HCT116 (cell line): Measurements from ENCODE around the gene ARL15. TPM values are rescaled to one million over a fixed set of nuclear protein-coding genes. Genes with fewer than 3 reads are reported as not detected.

Source experiments
- ATAC-seq: fragments of 200-7000 bp; cut with Tn5 transposase; 2 replicates; pipeline ENCODE4 v1.9.1; 2020; ENCODE audit warnings: mild to moderate bottlenecking, moderate library complexity
- BruUV-seq: library from RNA; stranded (reverse); fragments of 400-500 nt; replicated peaks from 2 replicates; lab custom pipeline; 2021; lab: Mats Ljungman, UMichigan
- CTCF ChIA-PET: fragments of 300-600 bp; sonication (Branson Sonifier 250); formaldehyde crosslinking; loops from one replicate; lab custom pipeline; 2021; ENCODE audit warnings: antibody characterized with exemption; lab: Charles Lee
- POLR2A ChIA-PET: fragments of 300-600, 350-600 bp; sonication (Branson Sonifier 250); formaldehyde crosslinking; loops from one replicate; lab custom pipeline; 2021; ENCODE audit warnings: antibody characterized with exemption; lab: Charles Lee
- RAD21 ChIA-PET, 2 experiments: fragments of 300-600 bp; sonication (Branson Sonifier 250); formaldehyde crosslinking; loops; one replicate each; lab custom pipeline; 2023; ENCODE audit warnings: low total read pairs in 2 of 2; ENCODE audit not compliant: uncharacterized antibody in 2 of 2, unreplicated experiment in 2 of 2, low non-redundant PET in 1 of 2; lab: Charles Lee
- DNase-seq: peaks from one replicate; pipeline ENCODE4 v3.0.0-alpha.2; 2010; ENCODE audit warnings: low read depth, low spot score
- H2AFZ ChIP-seq: fragments of 200-600 bp; shearing (Covaris generic), sonication (generic); 2 replicates; pipeline ENCODE4 v1.6.1; 2017; ENCODE audit warnings: low read depth, mixed run types, mixed read lengths, antibody characterized with exemption, low read length; ENCODE audit not compliant: poor library complexity, severe bottlenecking
- H3K27ac ChIP-seq: 2 replicates; pipeline ENCODE4 v1.5.1; 2012; ENCODE audit warnings: low read depth, low read length
- H3K27me3 ChIP-seq: fragments of 200-600 bp; sonication (generic); 2 replicates; pipeline ENCODE4 v1.6.1; 2016; ENCODE audit warnings: mixed run types, low read length, mixed read lengths; ENCODE audit not compliant: insufficient read depth
- H3K36me3 ChIP-seq, 2 experiments: fragments of 200-500 bp in 1 of 2; fragments of 200-600 bp in 1 of 2; sonication (Bioruptor generic) in 1 of 2; sonication (generic) in 1 of 2; 2 replicates each; pipeline versions ENCODE4 v1.5.1 to v1.6.1; 2014 to 2016; ENCODE audit warnings: low read length in 2 of 2, inconsistent platforms in 1 of 2, mixed read lengths in 1 of 2, mixed run types in 1 of 2; ENCODE audit not compliant: insufficient read depth in 2 of 2, control insufficient read depth in 1 of 2
- H3K4me1 ChIP-seq, 2 experiments: fragments of 200-600 bp in 1 of 2; sonication (generic) in 1 of 2; 2 replicates each; pipeline versions ENCODE4 v1.5.1 to v1.6.1; 2012 to 2017; ENCODE audit warnings: low read length in 2 of 2, inconsistent platforms in 1 of 2, mild to moderate bottlenecking in 1 of 2, mixed read lengths in 1 of 2, mixed run types in 1 of 2, moderate library complexity in 1 of 2; ENCODE audit not compliant: insufficient read depth in 2 of 2, control insufficient read depth in 1 of 2
- H3K4me2 ChIP-seq: fragments of 200-600 bp; sonication (generic); 2 replicates; pipeline ENCODE4 v1.6.1; 2017; ENCODE audit warnings: mixed run types, low read length, mixed read lengths
- H3K4me3 ChIP-seq, 2 experiments: fragments of 200-600 bp in 1 of 2; sonication (generic) in 1 of 2; replicated peaks in 1 of 2; 2 replicates each; pipeline ENCODE4 v1.5.1; 2011 to 2016; ENCODE audit warnings: low read length in 2 of 2, control low read depth in 1 of 2, low read depth in 1 of 2, mild to moderate bottlenecking in 1 of 2, mixed read lengths in 1 of 2, mixed run types in 1 of 2
- H3K79me2 ChIP-seq: fragments of 200-600 bp; sonication (generic); 2 replicates; pipeline ENCODE4 v1.6.1; 2017; ENCODE audit warnings: mild to moderate bottlenecking, mixed run types, low read length, moderate library complexity, mixed read lengths; ENCODE audit not compliant: insufficient read depth
- H3K9ac ChIP-seq: fragments of 200-600 bp; sonication (generic); 2 replicates; pipeline ENCODE4 v1.6.1; 2016; ENCODE audit warnings: low read length, mixed read lengths
- H3K9me2 ChIP-seq: fragments of 200-600 bp; sonication (generic), shearing (Covaris generic); 2 replicates; pipeline ENCODE4 v1.6.1; 2017; ENCODE audit warnings: mixed run types, mild to moderate bottlenecking, moderate library complexity; ENCODE audit not compliant: insufficient read depth
- H3K9me3 ChIP-seq, 2 experiments: fragments of 200-500 bp in 1 of 2; fragments of 200-600 bp in 1 of 2; sonication (Bioruptor generic) in 1 of 2; sonication (generic) in 1 of 2; 2 replicates each; pipeline ENCODE4 v1.6.1; 2014 to 2017; ENCODE audit warnings: low read length in 2 of 2, mixed read lengths in 2 of 2, inconsistent platforms in 1 of 2, low read depth in 1 of 2, mild to moderate bottlenecking in 1 of 2, mixed run types in 1 of 2, moderate library complexity in 1 of 2; ENCODE audit not compliant: control insufficient read depth in 1 of 2, insufficient read depth in 1 of 2
- H4K20me1 ChIP-seq: fragments of 200-600 bp; sonication (generic), shearing (Covaris generic); 2 replicates; pipeline ENCODE4 v1.6.1; 2017; ENCODE audit warnings: mixed run types, mild to moderate bottlenecking, moderate library complexity; ENCODE audit not compliant: insufficient read depth
- ATF3 ChIP-seq: IDR thresholded peaks from 2 replicates; pipeline ENCODE4 v1.6.1; 2012
- CBX3 ChIP-seq: IDR thresholded peaks from 2 replicates; pipeline ENCODE4 v1.6.1; 2012; ENCODE audit warnings: low read depth
- EZH2 ChIP-seq: fragments of 200-600 bp; sonication (generic); IDR thresholded peaks from 2 replicates; pipeline ENCODE4 v1.6.1; 2017; ENCODE audit warnings: antibody characterized with exemption, mixed run types
- EZH2phosphoT487 ChIP-seq: fragments of 200-600 bp; IDR thresholded peaks from 2 replicates; pipeline ENCODE4 v1.6.1; 2018; ENCODE audit warnings: antibody characterized with exemption, borderline replicate concordance
- FOSL1 ChIP-seq: IDR thresholded peaks from 2 replicates; pipeline ENCODE4 v1.6.1; 2012; ENCODE audit warnings: low read depth
- JUND ChIP-seq: IDR thresholded peaks from 2 replicates; pipeline ENCODE4 v1.6.1; 2012
- POLR2A ChIP-seq: IDR thresholded peaks from 2 replicates; pipeline ENCODE4 v1.7.0; 2011; ENCODE audit warnings: borderline replicate concordance; ENCODE audit not compliant: insufficient read depth, insufficient read length; ENCODE audit errors: extremely low read depth
- POLR2AphosphoS5 ChIP-seq: IDR thresholded peaks from 2 replicates; pipeline ENCODE4 v1.6.1; 2011; ENCODE audit warnings: mild to moderate bottlenecking, low read depth, low read length, moderate library complexity
- RAD21 ChIP-seq: IDR thresholded peaks from 2 replicates; pipeline ENCODE4 v1.6.1; 2012; ENCODE audit warnings: low read depth, mild to moderate bottlenecking
- REST ChIP-seq: IDR thresholded peaks from 2 replicates; pipeline ENCODE4 v1.6.1; 2012; ENCODE audit warnings: low read depth
- SIN3A ChIP-seq: IDR thresholded peaks from 2 replicates; pipeline ENCODE4 v1.6.1; 2012; ENCODE audit warnings: low read depth
- SP1 ChIP-seq: IDR thresholded peaks from 2 replicates; pipeline ENCODE4 v1.6.1; 2012; ENCODE audit warnings: low read depth
- SRF ChIP-seq: IDR thresholded peaks from 2 replicates; pipeline ENCODE4 v1.6.1; 2012; ENCODE audit warnings: low read depth
- YY1 ChIP-seq: IDR thresholded peaks from 2 replicates; pipeline ENCODE4 v1.6.1; 2011; ENCODE audit warnings: low read length, low read depth, moderate library complexity, mild to moderate bottlenecking; ENCODE audit not compliant: insufficient replicate concordance; ENCODE audit errors: extremely low read depth
- ZFX ChIP-seq: fragments of 450-650 bp; IDR thresholded peaks from 2 replicates; pipeline ENCODE4 v1.6.1; 2017
- intact Hi-C: fragments of 100-400 bp; cut with micrococcal nuclease; formaldehyde crosslinking; loops from 2 replicates; pipeline ENCODE4 v1.10.0; 2022
- total RNA-seq: library from RNA; stranded (reverse); gene quantifications from one replicate; pipeline ENCODE4 v1.2.1, GENCODE V29; 2021; ENCODE audit not compliant: unreplicated experiment

Gene ARL15
- total RNA-seq, 1 experiment from 2014 or later, result 15.0 TPM

GRCh38 chr5:54018438-54018837, 291.9 kb downstream of the ARL15 start:
- H3K9me3 ChIP-seq, result peaks cover 0 to 9% of the 10 kb centered on the region in 2 experiments; a peak in 1 of 4 replicates
- no peak for DNase-seq
- intact Hi-C loops, result no loop called here
- no peaks in the 10 kb centered on the region for H3K27me3 ChIP-seq
- H3K9me2 ChIP-seq, result no peaks in the 10 kb centered on the region
- BruUV-seq, result no TSS peak
- H3K4me2 ChIP-seq, result no peak overlapping the region
- no peak overlapping the region for H2AFZ ChIP-seq
- ATAC-seq, result no peak
- no peak overlapping the region for H3K4me3 ChIP-seq
- H3K4me1 ChIP-seq, result peaks cover 0 to 6% of the 10 kb centered on the region in 2 experiments; a peak in 2 of 4 replicates
- ChIA-PET POLR2A (no interaction called here), CTCF (no interaction called here), RAD21 (no interaction called here)
- no peaks in the 10 kb centered on the region for H3K79me2 ChIP-seq
- TF ChIP-seq FOSL1 (no peak), SIN3A (no peak), POLR2AphosphoS5 (no peak), REST (no peak), SRF (no peak), ZFX (no peak), POLR2A (no peak), JUND (no peak), EZH2 (no peak), RAD21 (no peak), SP1 (no peak), YY1 (no peak), EZH2phosphoT487 (no peak), CBX3 (no peak), ATF3 (no peak)
- no peak overlapping the region for H3K9ac ChIP-seq
- H3K36me3 ChIP-seq, result no peaks in the 10 kb centered on the region
- H3K27ac ChIP-seq, result no peak overlapping the region
- no peaks in the 10 kb centered on the region for H4K20me1 ChIP-seq
